ENCODE measurements around the gene ADCYAP1R1.

Gene ADCYAP1R1

DNA sequence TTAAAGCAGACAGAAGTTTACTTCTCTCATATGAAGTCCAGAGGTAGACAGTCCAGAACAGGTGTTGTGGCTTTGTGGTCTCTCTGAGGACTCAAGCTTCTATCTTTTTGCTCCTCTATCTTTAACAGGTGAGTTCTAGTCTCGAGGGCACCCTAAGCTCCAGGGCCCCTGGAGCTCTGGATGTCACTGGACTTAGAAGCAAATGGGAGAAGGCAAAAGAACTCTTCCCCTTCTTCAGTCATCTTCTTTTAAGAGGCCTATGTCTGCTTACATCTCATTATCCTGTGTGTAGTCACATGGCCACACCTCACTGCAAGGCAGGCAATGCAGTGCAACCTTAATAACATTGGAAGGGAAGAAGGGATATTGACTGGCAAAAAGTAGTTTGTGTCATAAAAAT, 61.6 kb downstream of the ADCYAP1R1 start:
- Mint-ChIP-seq H3K4me3 (no peak overlapping the region), H3K36me3 (ENCODE audit: low read depth) (no peaks in the 10 kb centered on the region), H3K4me1 (no peaks in the 10 kb centered on the region), H3K27ac (no peak overlapping the region), H3K9me3 (no peaks in the 10 kb centered on the region), H3K27me3 (ENCODE audit: low read depth, poor library complexity) (peaks cover 57% of the 10 kb centered on the region)
- DNase-seq, result no peak
- TF ChIP-seq, protein P1, sequence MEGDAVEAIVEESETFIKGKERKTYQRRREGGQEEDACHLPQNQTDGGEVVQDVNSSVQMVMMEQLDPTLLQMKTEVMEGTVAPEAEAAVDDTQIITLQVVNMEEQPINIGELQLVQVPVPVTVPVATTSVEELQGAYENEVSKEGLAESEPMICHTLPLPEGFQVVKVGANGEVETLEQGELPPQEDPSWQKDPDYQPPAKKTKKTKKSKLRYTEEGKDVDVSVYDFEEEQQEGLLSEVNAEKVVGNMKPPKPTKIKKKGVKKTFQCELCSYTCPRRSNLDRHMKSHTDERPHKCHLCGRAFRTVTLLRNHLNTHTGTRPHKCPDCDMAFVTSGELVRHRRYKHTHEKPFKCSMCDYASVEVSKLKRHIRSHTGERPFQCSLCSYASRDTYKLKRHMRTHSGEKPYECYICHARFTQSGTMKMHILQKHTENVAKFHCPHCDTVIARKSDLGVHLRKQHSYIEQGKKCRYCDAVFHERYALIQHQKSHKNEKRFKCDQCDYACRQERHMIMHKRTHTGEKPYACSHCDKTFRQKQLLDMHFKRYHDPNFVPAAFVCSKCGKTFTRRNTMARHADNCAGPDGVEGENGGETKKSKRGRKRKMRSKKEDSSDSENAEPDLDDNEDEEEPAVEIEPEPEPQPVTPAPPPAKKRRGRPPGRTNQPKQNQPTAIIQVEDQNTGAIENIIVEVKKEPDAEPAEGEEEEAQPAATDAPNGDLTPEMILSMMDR (IDR thresholded peaks at IDR 0.05), result no peak

DNA sequence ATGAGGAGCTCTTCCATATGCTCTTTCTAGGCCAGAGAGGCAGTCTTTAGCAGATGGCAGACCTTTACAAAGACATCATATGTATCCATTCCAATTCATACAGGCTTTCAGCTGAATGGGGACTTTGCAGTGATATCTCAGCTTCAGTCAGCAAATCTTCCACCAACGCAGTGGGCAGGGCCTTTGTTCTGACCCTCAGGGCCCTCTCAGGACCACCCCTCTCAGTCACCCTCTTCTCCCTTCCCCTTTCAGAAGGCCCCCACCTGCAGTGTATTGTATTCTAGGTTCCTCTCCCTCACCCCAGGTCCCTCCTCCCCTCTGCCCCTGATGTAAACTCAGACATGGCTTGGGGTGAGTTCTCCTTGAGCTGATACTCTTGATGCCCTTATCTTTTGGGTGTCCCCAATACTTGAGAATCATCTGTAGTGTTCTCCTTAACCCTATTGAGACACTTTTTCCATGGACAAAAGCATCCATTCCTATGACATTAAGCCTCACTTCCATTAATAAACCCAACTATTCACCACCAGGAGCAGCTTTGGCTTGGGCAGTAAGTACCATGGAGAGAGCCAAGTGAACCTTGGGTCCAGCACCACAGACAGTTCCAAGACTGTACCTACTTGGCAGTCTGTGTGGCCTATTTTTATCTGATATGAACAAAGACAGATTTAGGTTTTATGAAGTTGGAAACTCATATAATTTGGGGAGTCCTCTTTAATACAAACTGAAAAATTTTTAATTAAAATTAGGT, 62.7 kb downstream of the ADCYAP1R1 start:
- H3K4me3 Mint-ChIP-seq, result no peak overlapping the region
- H3K9me3 Mint-ChIP-seq, result no peaks in the 10 kb centered on the region
- H3K27me3 Mint-ChIP-seq (ENCODE audit: low read depth, poor library complexity), result peaks cover 64% of the 10 kb centered on the region
- H3K36me3 Mint-ChIP-seq (ENCODE audit: low read depth), result no peaks in the 10 kb centered on the region
- peak; percentile 63 for DNase-seq
- no peaks in the 10 kb centered on the region for H3K4me1 Mint-ChIP-seq
- H3K27ac Mint-ChIP-seq, result no peak overlapping the region
- TF ChIP-seq, protein P1 (IDR thresholded peaks at IDR 0.05), result no peak

DNA sequence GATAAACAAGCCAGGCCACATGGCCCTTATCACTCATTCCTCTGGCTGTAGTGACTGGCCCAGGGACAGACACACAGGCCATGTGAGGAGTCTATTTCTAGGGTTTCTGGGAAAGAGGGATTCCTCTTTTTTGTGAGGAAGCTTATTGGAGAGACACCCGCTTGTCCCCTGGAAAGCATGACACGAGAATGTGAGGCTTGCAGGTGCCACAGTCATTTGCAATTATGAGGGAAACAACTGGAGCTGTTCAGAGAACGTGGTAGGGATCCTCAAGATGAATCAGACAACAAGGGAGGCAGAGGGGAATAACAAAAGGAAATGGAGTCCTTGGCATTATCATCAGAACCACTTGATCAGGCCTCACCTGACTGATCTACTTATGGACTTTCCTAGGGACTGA, 64.5 kb downstream of the ADCYAP1R1 start:
- Mint-ChIP-seq H3K4me3 (no peak overlapping the region), H3K27me3 (ENCODE audit: low read depth, poor library complexity) (peaks cover 49% of the 10 kb centered on the region), H3K36me3 (ENCODE audit: low read depth) (no peaks in the 10 kb centered on the region), H3K9me3 (no peaks in the 10 kb centered on the region), H3K4me1 (peaks cover 7% of the 10 kb centered on the region), H3K27ac (no peak overlapping the region)
- DNase-seq, result no peak
- TF ChIP-seq, protein P1 (IDR thresholded peaks at IDR 0.05), result no peak

DNA sequence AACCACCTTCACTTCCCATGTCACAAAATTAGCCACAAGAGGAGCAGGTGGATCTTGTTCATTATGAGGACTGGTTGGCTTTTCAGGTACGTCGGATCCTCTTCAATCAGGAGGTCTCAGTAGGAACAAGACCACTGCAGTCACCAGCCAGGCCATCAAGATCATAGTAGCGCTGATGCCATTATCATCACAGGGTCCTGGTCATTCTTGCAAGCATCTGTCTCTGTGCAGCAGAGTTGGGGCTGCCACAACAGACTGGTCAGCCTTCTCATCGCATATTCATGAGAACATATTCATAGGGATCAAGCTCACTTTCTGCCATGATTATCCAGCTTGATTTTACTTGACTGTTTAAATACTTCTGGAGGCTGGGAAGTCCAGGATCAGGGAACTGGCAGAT, 67.1 kb downstream of the ADCYAP1R1 start:
- Mint-ChIP-seq H3K36me3 (ENCODE audit: low read depth) (no peaks in the 10 kb centered on the region), H3K4me3 (no peak overlapping the region), H3K27ac (no peak overlapping the region), H3K4me1 (peaks cover 14% of the 10 kb centered on the region), H3K27me3 (ENCODE audit: low read depth, poor library complexity) (peaks cover 33% of the 10 kb centered on the region), H3K9me3 (no peaks in the 10 kb centered on the region)
- DNase-seq, result no peak
- TF ChIP-seq, protein P1 (IDR thresholded peaks at IDR 0.05), result no peak

DNA sequence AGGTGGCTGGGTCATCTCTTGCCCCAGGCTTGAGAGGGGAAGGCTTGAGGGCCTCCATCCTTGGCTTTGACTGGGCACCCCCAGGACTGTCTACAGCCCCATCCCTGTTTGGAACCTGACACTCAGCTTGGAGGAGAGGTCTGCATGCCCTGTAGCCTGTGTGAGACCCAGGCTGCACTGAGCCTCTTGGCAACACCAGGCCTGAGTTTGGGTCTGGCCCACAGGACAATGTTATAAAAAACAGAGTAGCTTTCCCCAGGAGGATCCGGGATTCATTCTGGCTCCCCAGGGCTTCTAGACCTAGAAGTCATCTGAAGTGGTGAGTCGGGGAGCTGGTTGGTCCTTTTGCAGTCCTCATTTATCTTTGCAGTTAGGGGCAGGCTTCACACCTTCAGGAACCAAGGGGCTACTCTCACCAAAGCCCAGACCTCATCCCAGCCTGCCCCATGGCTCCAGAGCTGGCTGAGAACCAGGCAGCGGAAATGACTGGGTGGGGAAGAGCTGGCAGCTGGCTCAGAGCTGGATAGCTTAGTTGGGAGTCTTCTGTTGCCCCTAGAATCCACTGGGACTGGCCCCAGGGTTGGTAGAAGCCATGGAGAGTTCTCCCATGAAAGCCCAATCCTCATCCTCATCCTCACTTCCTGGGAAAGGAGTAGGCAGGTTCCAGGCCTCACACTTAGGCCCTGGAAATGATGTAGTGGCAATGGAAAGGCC, 68.8 kb downstream of the ADCYAP1R1 start:
- peaks cover 14% of the 10 kb centered on the region for H3K4me1 Mint-ChIP-seq
- H3K27ac Mint-ChIP-seq, result no peak overlapping the region
- DNase-seq, result no peak
- H3K9me3 Mint-ChIP-seq, result no peaks in the 10 kb centered on the region
- H3K36me3 Mint-ChIP-seq (ENCODE audit: low read depth), result no peaks in the 10 kb centered on the region
- TF ChIP-seq, protein P1 (IDR thresholded peaks at IDR 0.05), result no peak
- peaks cover 43% of the 10 kb centered on the region for H3K27me3 Mint-ChIP-seq (ENCODE audit: low read depth, poor library complexity)
- no peak overlapping the region for H3K4me3 Mint-ChIP-seq

Data from nephron progenitor cell (in vitro differentiated cells).